Stimulated activated CD8-positive, alpha-beta memory T cell treated with anti-CD3 and anti-CD28 coated beads, Interleukin-12 subunit alpha, Interleukin-12 subunit beta, amount 100 ng/mL, for 4 hours (primary cell): ENCODE measurements around the gene ITSN2.
"Not testable (repeated sequence)": the region's sequence is repeated elsewhere in the genome, so short reads cannot be mapped to it uniquely, and the experiment has no call there.

Source experiments
- DNase-seq: peaks from one replicate; pipeline ENCODE4 v3.0.0-alpha.2; 2020; ENCODE audit warnings: low read depth

Gene ITSN2

DNA sequence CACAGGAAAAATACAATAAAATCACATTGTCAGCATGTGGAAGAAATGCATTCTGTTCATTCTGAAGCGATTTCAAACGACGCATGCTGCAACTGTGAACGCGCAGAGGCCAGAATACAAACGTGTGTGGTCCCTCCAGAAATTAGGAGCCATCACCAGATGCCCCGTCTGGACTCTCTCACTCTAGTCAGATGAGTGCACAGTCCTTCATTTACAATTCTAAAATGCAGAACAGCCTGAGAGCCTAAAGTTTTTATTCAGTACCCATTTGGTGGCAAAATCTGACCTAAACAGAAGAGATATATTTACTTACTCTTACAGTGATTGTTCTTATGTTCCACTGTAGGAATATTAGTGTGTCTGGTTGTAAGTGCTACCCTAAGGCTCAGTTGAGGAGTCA is 148.9 kb downstream of the ITSN2 start:
- DNase-seq, result no peak

DNA sequence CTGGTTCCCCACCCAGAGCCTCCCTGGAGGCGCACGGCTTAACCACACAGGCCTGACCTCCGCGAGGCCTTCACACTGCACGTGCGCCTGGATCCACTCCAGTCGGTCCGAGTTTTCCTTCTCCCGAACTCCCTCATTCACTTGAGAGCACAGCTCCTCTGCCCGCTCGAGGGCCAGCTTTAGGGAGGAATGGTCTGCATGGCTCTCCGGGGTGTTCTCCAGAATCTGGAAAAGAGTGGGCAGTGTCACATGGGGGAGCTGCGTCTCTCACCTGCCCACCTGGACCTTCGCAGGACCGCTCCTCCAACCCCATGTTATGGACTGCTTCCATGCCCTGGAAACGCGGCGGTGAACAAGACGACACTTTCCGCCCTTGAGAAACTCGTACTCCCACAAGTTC is 149.6 kb downstream of the ITSN2 start:
- no peak for DNase-seq

DNA sequence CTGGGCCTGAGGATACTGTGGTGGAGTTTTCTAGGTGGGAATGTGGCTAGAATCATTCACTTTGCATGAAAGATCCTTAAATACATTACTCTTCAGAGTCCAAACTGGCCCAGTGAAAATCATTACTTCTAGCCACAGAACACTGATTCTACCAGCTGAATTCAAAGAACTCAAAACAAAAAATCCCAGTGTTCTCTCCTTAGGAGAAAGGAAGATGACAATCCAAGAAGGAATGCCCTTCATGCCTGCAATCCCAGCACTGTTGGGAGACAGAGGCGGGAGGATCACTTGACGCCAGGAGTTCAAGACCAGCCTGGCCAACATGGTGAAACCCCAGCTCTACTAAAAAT is 150.3 kb downstream of the ITSN2 start:
- DNase-seq, result no peak

DNA sequence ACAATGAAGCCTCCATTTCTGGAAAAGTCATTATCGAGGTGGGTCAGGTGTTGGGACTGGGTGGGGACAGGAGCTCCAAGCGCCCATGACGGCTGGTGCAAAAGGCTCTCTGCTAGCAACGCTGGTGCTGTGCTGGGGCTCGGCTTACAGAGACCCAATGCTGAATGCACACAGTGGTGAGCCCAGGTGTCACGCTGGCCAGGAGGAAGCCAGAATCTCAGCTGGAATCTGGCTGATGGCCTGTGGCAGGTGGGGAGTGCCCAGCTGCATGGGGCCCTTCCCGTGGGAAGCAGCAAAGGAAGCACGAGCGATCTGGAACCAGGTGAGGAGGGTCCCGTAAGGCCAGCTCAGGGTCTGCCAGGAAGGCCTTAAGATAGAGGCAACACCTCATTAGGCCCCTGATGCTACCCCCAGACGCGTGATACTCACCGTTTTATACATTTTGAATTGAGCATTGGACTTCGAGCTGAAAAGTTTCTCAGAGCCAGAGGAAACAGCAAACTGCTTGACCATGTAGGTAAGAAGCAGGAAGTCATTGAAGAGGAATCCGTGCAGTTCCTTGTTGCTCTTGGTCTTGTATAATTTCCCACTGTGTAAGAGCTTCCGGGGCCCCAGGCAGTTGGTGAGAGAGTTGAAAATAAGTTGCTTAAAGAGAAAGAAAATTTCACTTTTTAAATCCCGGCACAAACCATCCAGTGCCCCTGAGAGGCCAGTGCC is 150.8 kb downstream of the ITSN2 start:
- DNase-seq, result no peak

DNA sequence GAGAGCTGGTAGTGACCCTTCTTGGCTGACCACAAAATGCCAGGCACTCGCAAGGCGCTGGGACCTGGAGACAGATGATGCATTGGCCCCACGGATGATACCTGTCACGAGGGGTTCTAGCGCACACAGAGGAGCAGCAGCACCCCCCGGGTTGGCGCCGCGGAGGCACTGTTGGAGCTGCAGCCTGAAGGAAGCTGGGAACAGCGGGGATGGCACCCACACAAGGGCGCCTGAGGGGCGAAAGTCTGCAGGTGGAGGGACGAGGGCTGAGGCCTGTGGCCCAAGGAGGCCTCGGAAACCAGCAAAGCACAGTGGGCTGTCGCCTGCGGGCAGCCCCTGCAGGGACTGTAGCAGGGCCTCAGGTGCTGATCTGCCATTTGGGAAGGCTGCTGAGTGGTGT is 151.8 kb downstream of the ITSN2 start:
- DNase-seq, result no peak

DNA sequence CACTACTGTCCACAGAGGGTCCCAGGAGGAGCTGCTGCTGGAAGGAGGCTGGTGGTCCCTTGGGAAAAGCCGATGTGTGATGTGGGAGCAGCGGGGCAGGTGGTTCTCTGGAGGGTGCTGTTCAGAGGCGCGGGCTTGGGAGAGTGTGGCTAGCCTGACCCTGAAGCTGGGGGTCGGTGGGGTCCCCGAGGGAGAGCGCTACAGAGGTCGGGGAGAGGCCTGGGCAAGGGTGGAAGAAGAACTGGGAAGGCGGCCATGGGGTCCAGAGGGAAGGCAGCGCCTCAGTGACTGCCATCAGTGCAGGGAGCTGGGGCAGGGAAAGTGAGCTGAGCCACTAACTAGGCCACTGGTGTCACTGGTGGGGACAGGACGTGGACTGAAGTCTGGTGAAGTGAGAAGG is 153.0 kb downstream of the ITSN2 start:
- DNase-seq, result no peak

DNA sequence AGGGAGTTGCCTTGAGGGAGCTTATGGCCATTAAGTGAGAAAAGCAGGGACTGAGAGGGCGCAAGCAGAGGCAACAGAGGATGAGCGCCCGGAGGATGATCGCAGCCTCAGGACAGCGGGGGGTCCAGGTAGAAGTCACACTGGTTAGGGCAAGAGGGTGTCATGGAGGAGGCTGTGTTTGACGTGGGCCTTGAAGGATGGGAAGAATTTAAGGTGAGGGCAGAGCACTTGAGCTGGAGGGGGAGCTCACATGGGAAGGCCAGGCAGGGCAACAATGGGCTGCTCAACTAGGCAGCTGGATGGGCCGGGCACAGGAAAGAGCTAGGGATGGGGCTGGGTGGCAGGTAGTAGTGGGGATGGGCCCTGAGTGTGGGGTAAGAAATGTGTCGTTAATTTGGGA is 153.6 kb downstream of the ITSN2 start:
- no peak for DNase-seq

DNA sequence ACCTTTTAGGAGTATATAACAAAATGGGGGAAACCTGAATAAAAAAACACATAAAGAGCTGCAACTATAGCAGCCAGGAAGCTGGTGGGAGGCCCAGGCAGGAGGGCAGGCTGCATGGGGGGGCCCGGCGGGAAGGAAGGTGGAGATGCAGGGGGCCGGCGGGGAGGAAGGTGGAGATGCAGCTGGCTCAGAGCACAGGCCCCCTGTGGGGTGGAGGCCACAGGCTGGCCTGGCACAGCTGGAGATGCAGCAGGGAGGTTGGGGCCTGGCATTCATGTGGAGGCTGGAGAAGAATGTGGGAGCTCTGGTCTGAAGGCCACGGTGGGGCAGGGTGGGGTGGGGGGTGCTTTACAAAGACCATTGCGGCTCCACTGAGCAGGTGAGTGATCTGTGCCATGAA is 154.1 kb downstream of the ITSN2 start:
- DNase-seq, result no peak

DNA sequence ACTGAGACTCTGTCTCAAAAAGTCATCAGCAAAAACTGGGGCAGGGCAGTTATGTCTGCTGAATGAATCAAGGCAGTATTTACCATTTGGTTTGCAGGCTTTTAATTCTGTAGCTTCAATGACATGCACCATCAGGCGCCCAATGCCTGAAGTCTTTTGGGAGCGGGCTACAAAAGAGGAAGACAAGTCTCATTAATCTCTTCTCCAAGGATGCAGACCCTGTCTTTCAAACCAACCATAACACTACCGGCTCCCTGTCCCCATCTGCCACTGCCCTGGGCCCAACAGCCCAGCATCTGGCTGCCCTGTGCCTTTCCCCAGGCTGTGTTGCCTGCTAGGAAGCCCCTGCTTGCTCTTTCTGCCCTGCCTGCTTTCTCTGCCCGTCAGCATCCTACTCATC is 155.2 kb downstream of the ITSN2 start:
- no peak for DNase-seq

DNA sequence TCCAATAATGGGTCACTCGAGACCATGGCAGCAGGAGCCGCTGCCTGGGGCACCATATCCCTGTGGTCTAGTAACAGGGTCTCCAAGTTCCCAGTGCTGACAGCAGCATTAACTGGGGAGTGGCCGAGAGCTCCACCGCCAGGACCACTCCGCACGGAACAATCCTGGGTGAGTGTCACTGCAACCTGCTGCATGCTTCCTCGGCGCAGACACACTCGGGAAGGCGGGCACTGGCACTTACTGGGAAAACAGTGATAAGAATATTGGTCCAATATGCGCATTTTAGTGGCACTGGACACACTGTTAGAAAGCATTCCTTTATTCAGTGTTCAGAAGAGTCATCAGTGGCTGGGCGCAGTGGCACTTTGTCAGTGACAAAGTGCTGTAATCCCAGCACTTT is 155.8 kb downstream of the ITSN2 start:
- no peak for DNase-seq

DNA sequence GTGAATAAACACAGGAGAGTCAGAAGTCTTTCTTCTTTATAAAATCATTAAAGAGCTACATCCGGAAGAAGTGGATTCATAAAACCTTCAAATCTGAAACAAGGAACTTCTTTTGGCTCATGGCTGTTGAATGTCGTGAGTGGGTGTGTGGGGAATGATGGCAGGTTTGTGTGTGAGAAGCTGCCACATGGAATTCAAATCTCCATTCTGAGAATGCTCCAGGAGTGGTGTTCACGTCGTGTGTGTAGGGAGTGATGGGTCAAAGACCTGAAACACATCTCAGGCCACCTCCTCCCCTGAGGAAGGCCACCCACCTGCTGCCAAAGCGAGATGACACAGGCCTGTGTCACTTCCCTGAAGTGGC is 156.6 kb downstream of the ITSN2 start:
- no peak for DNase-seq

DNA sequence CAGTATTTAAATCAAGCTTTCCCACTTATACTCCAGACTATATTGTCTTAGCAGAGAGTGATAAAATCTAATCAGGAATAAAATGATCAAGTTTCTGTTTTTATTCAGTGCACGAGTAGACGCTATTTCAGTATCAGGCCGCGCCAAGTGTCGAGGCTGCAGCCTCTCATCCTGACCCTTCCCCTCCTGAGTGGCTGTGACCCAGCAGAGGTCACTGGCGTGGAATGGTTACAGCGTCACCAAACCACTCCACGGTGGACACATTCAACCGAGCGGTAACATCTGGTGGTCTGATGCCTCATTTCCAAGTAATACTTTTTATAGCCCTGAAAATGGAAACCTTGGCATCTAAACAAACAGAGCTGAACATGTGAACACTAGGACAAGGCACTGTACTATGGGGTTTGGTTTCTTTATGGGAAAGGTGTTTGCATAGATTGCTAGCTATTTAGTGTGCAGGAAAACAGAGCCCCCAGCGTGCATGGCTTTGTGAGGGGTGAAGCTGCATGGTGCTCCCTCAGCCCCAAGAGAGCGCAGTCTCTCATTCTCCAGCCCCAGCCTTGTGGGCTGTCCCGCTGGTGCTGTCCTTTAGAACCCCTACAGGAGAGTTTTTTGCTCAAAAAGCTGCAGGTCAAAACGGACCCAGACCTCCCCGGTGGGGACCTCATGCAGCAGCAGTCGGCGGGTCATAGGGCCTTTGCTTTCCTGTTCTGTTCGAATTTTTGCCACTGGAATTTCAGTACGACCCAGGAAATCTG is 157.1 kb downstream of the ITSN2 start:
- no peak for DNase-seq

DNA sequence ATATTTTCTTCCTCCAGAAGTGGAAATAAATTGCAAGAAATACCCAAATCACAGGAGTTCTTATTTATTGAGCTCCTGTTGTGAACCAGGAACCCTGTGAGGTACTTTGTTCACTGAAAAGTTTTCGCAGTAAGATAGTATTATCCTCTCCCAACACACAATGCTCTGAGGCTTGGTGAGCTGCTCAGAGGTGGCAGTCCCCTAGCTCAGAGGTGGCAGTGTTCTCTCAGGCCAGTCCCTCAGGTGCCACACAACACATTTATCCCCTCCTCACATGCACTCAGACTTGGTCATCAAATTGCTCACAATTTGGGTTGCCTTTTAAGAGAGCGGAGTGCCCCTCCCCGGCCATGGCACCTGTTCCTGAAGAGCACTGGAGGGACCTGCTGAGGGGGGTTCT is 159.5 kb downstream of the ITSN2 start:
- no peak for DNase-seq

DNA sequence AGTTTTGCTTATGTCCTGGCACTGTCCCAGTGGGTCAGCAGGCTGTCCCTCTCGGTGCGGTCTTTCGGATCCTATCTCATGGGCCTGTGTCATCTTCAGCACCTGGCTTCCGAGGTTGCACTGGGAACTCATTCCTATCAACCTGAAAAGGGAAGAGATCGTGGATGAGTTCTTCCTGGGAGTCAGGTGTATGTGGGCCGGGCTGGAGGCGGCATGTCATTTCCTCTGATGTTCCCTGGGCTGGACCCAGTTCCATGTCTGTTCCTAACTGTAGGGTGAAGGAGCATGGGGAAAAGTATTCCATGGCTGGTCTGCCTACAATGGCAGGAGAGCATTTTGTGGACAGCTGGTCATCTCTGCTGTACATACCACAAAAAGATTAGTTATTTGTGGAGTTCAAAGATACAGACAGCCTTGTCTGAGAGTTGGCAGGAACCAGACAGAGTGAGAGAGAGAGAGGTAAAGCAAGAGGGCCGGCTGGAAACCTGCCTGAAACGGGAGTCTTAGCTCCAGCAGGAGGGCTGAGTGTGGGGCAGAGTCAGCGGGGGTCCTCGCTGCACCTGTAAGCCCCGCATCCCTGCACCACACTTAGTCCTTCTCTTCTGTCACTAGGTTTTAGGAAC is 160.3 kb downstream of the ITSN2 start:
- no peak for DNase-seq

DNA sequence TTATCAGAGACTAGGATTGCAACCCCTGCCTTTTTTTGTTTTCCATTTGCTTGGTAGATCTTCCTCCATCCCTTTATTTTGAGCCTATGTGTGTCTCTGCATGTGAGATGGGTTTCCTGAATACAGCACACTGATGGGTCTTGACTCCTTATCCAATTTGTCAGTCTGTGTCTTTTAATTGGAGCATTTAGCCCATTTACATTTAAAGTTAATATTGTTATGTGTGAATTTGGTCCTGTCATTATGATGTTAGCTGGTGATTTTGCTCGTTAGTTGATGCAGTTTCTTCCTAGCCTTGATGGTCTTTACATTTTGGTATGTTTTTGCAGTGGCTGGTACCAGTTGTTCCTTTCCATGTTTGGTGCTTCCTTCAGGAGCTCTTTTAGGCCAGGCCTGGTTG is 163.1 kb downstream of the ITSN2 start:
- not testable (repeated sequence) for DNase-seq

DNA sequence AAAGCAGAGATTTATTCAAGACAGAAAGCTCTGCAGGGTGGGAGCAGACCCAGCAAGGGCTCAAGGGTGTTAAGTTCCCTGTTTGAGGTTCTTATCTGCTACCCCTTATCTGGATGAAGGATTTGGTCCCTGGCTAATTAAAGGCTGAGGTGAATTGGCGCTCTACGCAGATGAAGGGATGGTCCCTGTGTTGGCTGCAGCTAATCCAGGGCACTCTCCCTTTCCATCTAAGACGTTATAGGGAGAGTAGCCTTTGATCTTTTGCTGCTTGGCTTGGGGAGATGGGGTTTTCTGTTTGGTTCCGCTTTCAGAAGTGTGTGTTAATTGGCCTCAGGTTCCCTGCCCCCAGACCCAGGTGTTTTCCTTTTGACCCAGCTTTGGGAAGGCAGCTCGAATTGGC is 168.5 kb downstream of the ITSN2 start:
- no peak for DNase-seq

DNA sequence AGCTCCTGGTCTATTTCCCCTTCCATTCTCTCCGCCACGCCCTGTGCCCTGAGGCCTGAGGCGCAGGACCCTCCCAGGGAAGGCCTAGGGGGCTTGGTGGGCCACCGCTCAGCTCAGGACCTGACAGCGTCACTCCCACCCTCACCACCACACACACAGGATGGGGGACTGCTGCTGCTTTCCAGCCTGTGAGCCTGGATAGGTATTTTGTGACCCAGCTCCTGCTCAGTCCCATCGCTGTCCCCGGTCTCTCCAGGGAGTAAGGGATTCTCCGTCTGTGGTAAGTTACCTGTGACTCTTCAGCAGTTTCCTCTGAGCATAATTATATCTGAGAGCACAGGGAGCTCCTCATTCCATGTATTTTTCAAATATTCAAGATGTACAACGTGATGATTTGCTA is 169.2 kb downstream of the ITSN2 start:
- DNase-seq, result no peak

DNA sequence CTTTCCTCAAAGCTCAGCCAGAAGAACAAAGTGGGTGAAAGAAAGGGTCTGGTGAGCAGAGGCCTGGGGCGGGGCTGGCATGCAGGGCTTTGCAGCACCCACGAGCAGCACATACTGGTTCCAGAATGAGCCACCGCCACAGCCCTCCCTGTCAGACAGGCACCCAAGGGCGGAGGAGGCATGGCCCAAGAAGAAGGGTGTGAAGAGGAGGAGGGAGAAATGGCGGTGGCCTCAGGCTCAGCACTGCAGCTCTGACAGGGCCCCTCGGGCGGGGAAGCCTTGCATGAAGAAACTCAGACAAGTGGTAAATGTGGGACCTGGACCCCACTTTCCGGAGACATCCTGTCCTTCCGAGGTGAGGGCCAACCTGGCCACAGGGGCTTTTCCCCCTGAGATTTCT is 169.8 kb downstream of the ITSN2 start:
- no peak for DNase-seq

DNA sequence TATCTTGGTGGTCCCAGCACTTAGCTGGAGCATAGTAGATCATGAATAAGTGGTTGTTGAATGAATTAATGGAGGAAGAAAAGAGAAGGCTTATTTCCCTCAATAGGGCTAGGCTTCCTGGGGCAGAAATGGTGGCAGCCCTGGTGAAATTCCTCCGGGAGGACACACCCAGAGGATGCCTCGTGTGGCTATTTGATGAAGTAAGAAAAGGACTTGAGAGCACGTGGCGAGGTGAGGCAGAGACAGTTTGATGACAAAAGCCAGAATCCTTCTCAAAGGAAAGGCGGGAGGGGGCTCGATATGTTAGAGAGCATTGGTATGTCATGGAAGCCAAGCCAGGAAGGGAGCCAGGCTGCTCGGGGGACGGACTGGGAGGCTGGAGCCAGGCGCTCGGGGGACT is 170.8 kb downstream of the ITSN2 start:
- no peak for DNase-seq

DNA sequence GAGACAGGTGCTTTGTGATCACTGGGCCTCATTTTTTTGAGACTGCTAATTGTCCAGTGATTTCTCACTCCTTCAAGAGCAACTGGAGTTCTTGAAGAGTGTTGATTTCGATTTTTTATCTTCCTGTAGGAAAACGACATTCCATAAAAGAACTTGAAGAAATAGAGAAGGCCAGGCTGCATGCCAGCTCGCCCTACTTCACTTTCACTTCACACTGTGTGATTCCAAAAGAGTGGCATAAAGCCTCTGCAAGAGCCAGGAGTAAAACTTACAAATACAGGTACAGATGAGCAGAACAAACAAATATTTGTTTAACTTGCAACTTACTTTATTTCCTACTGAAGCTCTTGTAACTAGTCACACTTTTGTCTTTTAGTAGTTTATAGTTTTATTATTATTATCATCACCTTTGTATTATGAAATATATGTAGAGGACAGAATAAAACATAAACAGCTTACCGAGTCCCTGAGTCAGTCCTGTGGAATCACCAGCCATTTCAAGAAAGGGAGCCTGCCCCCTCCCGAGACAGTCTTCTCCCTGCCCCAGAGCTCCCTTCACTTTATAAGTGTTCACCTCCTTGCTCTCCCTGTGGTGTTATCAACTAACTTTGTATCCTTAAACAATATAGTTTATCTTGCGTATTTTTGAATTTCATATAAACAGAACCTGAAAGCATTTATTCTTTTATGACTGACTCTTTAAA is 176.8 kb downstream of the ITSN2 start:
- no peak for DNase-seq

DNA sequence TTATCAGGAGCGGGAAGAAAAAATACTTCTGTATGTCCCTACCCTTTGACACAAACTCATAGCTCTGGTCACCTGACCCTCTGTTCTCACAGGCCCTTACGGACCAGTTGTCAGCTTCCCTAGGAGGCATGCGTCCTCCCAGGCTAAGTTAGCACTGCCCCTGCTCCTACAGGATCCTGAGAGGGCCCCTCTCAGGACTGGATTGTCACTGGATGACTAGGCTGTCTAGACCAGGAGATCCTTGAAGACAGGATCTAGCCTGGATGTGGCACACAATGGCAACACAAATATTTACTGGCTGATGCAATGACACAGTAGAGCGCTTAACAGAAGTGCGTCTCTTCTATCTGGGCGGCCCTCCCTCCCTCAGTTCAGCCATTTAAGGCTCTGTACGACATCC is 177.8 kb downstream of the ITSN2 start:
- no peak for DNase-seq

DNA sequence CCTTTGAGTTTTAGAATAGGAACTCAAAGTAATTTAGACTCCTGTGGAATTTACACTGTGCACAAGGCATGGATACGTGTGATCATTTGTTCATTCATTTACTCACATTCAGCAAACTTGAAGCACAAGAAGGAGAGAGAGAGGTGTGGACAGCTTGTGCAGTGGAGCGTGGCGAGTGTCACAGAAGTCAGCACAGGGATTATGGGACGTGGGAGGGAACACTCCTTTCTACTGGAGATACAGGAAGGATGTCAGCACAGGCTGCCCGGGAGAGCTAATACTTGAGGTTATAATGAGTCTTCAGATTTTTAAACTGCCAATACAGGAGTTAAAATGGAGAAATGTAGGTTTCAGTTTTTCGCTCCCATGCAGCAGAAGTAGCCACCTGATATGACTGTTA is 178.5 kb downstream of the ITSN2 start:
- DNase-seq, result no peak

DNA sequence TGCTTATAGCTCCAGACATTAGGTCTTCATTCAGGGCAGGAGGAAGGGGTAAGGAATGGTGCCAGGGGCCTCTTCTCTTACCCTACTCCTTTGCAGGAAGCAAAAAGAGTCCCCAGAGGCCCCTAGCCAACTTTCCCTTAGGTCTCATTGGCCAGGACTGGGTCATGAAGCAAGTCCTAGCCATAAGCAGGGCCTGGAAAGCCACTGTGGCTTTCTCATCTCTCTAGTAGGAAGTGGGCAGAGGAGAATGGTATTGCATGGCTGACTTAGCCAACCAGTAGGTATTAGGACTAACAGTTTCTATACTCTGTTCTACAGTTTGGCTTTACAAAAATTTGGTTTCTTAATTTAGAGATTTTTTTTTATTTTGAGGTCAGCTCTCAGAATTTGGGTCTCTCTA is 180.7 kb downstream of the ITSN2 start:
- no peak for DNase-seq
